NB4 (cell line): Measurements from ENCODE around the gene AK8.

Experiments used
- DNase-seq: peaks from one replicate; pipeline ENCODE4 v3.0.0; 2010; ENCODE audit warnings: low read depth
- H3K4me3 ChIP-seq: one replicate; pipeline ENCODE4 v1.5.1; 2011; ENCODE audit warnings: mild to moderate bottlenecking, low read depth, low read length, moderate library complexity
- CTCF ChIP-seq: IDR thresholded peaks from one replicate; pipeline ENCODE4 v1.5.1; 2012; ENCODE audit warnings: low read depth, low read length
- MAX ChIP-seq: IDR thresholded peaks from 2 replicates; pipeline ENCODE4 v1.6.1; 2011; ENCODE audit warnings: low read depth, low read length
- MYC ChIP-seq: IDR thresholded peaks from 2 replicates; pipeline ENCODE4 v1.6.1; 2011; ENCODE audit warnings: low read depth, low read length
- POLR2A ChIP-seq: IDR thresholded peaks from 2 replicates; pipeline ENCODE4 v1.6.1; 2011; ENCODE audit warnings: mild to moderate bottlenecking; ENCODE audit not compliant: insufficient read length; ENCODE audit errors: extremely low read depth

AK8 gene

GRCh38 chr9:132744881-132745755 is 133.0 kb downstream of the AK8 start:
- DNase-seq: no peak
- no peak overlapping the region for H3K4me3 ChIP-seq
- TF ChIP-seq POLR2A (no peak), MYC (no peak), CTCF (no peak), MAX (no peak)

GRCh38 chr9:132743931-132744479 is 134.1 kb downstream of the AK8 start:
- no peak for DNase-seq
- TF ChIP-seq CTCF (no peak), MYC (no peak), POLR2A (no peak), MAX (no peak)
- H3K4me3 ChIP-seq: no peak overlapping the region

- TF ChIP-seq POLR2A (no peak), MAX (no peak), CTCF (no peak), MYC (no peak)
- DNase-seq: no peak
These were observed 135.2 kb downstream of the AK8 start for GRCh38 chr9:132742821-132743311.

GRCh38 chr9:132740526-132741309 is 137.4 kb downstream of the AK8 start:
- no peak for DNase-seq
- H3K4me3 ChIP-seq: no peak overlapping the region
- TF ChIP-seq CTCF (no peak), POLR2A (no peak), MAX (no peak), MYC (no peak)

More at GRCh38 chr9:132742821-132743311, 135.2 kb downstream of the AK8 start:
- no peak overlapping the region for H3K4me3 ChIP-seq

- no peak for DNase-seq
- TF ChIP-seq POLR2A (no peak), MYC (no peak), CTCF (no peak), MAX (no peak)
- H3K4me3 ChIP-seq: no peak overlapping the region
These were observed 138.3 kb downstream of the AK8 start for GRCh38 chr9:132739710-132740310.
